GM19463 (cell line): Measurements from ENCODE around the gene MPG.

Experiments used
- ATAC-seq: cut with Tn5 transposase; IDR thresholded peaks from one replicate; pipeline ENCODE4 v1.9.1; 2021; ENCODE audit warnings: mild to moderate bottlenecking, moderate library complexity; ENCODE audit not compliant: unreplicated experiment

The MPG gene

GRCh38 chr16:50769-51591, 27.0 kb upstream of the MPG start:
- ATAC-seq = no peak

GRCh38 chr16:53346-54236, 24.4 kb upstream of the MPG start, which contains the start of the genes POLR3K and SNRNP25:
POLR3K (minus strand) TSS chr16:53608; CDS start chr16:53586, 22 bp downstream.
SNRNP25 (plus strand) TSS chr16:53828; CDS start chr16:54017, 189 bp downstream.
- ATAC-seq = peak; percentile 94

GRCh38 chr16:54237-54581, 23.8 kb upstream of the MPG start:
- ATAC-seq = no peak

- ATAC-seq = no peak
Measured at GRCh38 chr16:55571-56136, 22.4 kb upstream of the MPG start.

GRCh38 chr16:56231-56927, 21.6 kb upstream of the MPG start:
- no peak for ATAC-seq

- ATAC-seq = no peak
Measured at GRCh38 chr16:57711-58110, 20.3 kb upstream of the MPG start.

- ATAC-seq = no peak
Measured at GRCh38 chr16:58491-59439, 19.3 kb upstream of the MPG start.

GRCh38 chr16:59440-60059, 18.5 kb upstream of the MPG start:
- no peak for ATAC-seq

GRCh38 chr16:60166-60565, 17.9 kb upstream of the MPG start:
- no peak for ATAC-seq

- no peak for ATAC-seq
Measured at GRCh38 chr16:60929-61878, 16.8 kb upstream of the MPG start.

GRCh38 chr16:61879-62281, 16.1 kb upstream of the MPG start:
- ATAC-seq = no peak

- ATAC-seq = no peak
Measured at GRCh38 chr16:62283-62967, 15.6 kb upstream of the MPG start.

GRCh38 chr16:62968-63391, 15.0 kb upstream of the MPG start:
- ATAC-seq = no peak

- no peak for ATAC-seq
Measured at GRCh38 chr16:63466-63865, 14.6 kb upstream of the MPG start.

- ATAC-seq = no peak
Measured at GRCh38 chr16:63998-64913, 13.8 kb upstream of the MPG start.

GRCh38 chr16:64914-65255, 13.1 kb upstream of the MPG start:
- no peak for ATAC-seq

GRCh38 chr16:65745-66144, 12.3 kb upstream of the MPG start:
- ATAC-seq = peak; percentile 67
